Measurements from ENCODE around the gene SEC11A.
"Not testable (repeated sequence)": the region's sequence is repeated elsewhere in the genome, so short reads cannot be mapped to it uniquely, and the experiment has no call there.

The SEC11A gene

GRCh38 chr15:84716036-84716732 lies at the start of gene SEC11A:
Gene SEC11A (minus strand): TSS chr15:84716139. CDS start chr15:84716075, 64 bp downstream.
- DNase-seq (ENCODE audit: low read depth) = peak; percentile 94

GRCh38 chr15:84765675-84766074 lies 49.7 kb upstream of the SEC11A start:
- DNase-seq (ENCODE audit: low read depth) = no peak

- no peak for DNase-seq (ENCODE audit: low read depth)
Measured at GRCh38 chr15:84764989-84765388, 49.0 kb upstream of the SEC11A start.

GRCh38 chr15:84764585-84764984 lies 48.6 kb upstream of the SEC11A start:
- no peak for DNase-seq (ENCODE audit: low read depth)

- DNase-seq (ENCODE audit: low read depth) = peak; percentile 23
Measured at GRCh38 chr15:84762840-84763572, 47.1 kb upstream of the SEC11A start.

- DNase-seq (ENCODE audit: low read depth) = no peak
Measured at GRCh38 chr15:84761607-84762131, 45.7 kb upstream of the SEC11A start.

GRCh38 chr15:84760219-84760618 lies 44.3 kb upstream of the SEC11A start:
- no peak for DNase-seq (ENCODE audit: low read depth)

- no peak for DNase-seq (ENCODE audit: low read depth)
Measured at GRCh38 chr15:84759018-84759417, 43.1 kb upstream of the SEC11A start.

GRCh38 chr15:84755736-84756527 lies 40.0 kb upstream of the SEC11A start:
- no peak for DNase-seq (ENCODE audit: low read depth)

GRCh38 chr15:84754889-84755288 lies 39.0 kb upstream of the SEC11A start:
- DNase-seq (ENCODE audit: low read depth) = not testable (repeated sequence)

GRCh38 chr15:84752700-84753099 lies 36.8 kb upstream of the SEC11A start:
- peak; percentile 38 for DNase-seq (ENCODE audit: low read depth)

GRCh38 chr15:84752195-84752594 lies 36.3 kb upstream of the SEC11A start:
- no peak for DNase-seq (ENCODE audit: low read depth)

GRCh38 chr15:84751721-84752120 lies 35.8 kb upstream of the SEC11A start:
- DNase-seq (ENCODE audit: low read depth) = not testable (repeated sequence)

GRCh38 chr15:84750583-84751092 lies 34.7 kb upstream of the SEC11A start:
- no peak for DNase-seq (ENCODE audit: low read depth)

- DNase-seq (ENCODE audit: low read depth) = peak; percentile 24
Measured at GRCh38 chr15:84749111-84749991, 33.4 kb upstream of the SEC11A start.

- peak; percentile 86 for DNase-seq (ENCODE audit: low read depth)
Measured at GRCh38 chr15:84748274-84749110, 32.6 kb upstream of the SEC11A start, which contains the start of gene ZNF592. Gene ZNF592 (plus strand): TSS chr15:84748592. CDS start chr15:84782676, 34,084 bp downstream.

GRCh38 chr15:84747416-84748273 lies 31.7 kb upstream of the SEC11A start:
- DNase-seq (ENCODE audit: low read depth) = peak; percentile 61

- no peak for DNase-seq (ENCODE audit: low read depth)
Measured at GRCh38 chr15:84741121-84741520, 25.2 kb upstream of the SEC11A start.

- peak; percentile 22 for DNase-seq (ENCODE audit: low read depth)
Measured at GRCh38 chr15:84740691-84741090, 24.8 kb upstream of the SEC11A start.
